ENCODE measurements around the gene ITCH. TPM values are rescaled to one million over a fixed set of nuclear protein-coding genes. Genes with fewer than 3 reads are reported as not detected.

ITCH gene
- polyA plus RNA-seq, 3 donors: 13.3 to 26.6 (median 19.9) TPM

GRCh38 chr20:34364223-34364506 is 1.1 kb downstream of the ITCH start:
- Histone ChIP-seq H3K4me1 (ENCODE audit: control insufficient read depth in 1 of 2, insufficient read depth in 2 of 2, low read length in 2 of 2) (peaks cover 32 to 36% of the 10 kb centered on the region in 2 donors), H2AFZ (ENCODE audit: insufficient read depth, low read depth, low read length, poor library complexity, severe bottlenecking) (peak overlapping the region; percentile 92), H4K20me1 (ENCODE audit: insufficient read depth, low read length) (peaks cover 44% of the 10 kb centered on the region), H3K79me2 (ENCODE audit: insufficient read depth, low read length) (peaks cover 62% of the 10 kb centered on the region), H3K27me3 (ENCODE audit: control insufficient read depth in 2 of 2, insufficient read depth in 2 of 2, low read length in 2 of 2) (no peaks in the 10 kb centered on the region), H3K27ac (ENCODE audit: low read depth in 1 of 2, low read length in 2 of 2) (peak overlapping the region in 1 of 2 donors; percentile 92), H3K36me3 (replicated peaks in 1 of 2; ENCODE audit: control insufficient read depth in 1 of 2, insufficient read depth in 2 of 2, low read length in 2 of 2) (peaks cover under 1 to 7% of the 10 kb centered on the region in 2 donors), H3K4me3 (replicated peaks in 1 of 3; ENCODE audit: low read depth in 2 of 3, low read length in 3 of 3) (peak overlapping the region; percentile 80 to 95 (median 91)), H3K4me2 (replicated peaks; ENCODE audit: extremely low read depth, low read length, poor library complexity, severe bottlenecking) (peak overlapping the region; percentile 88), H3K9me3 (replicated peaks in 1 of 2; ENCODE audit: control insufficient read depth in 1 of 2, insufficient read depth in 1 of 2, low read length in 2 of 2) (no peaks in the 10 kb centered on the region), H3K9ac (ENCODE audit: insufficient read depth, low read length, poor library complexity, severe bottlenecking) (peak overlapping the region; percentile 98)
- TF ChIP-seq CTCF (IDR thresholded peaks at IDR 0.05): no peak
- Mint-ChIP-seq H3K9me3 (peaks cover 0 to 2% (median 0%) of the 10 kb centered on the region in 7 donors), H3K27me3 (ENCODE audit: low read depth in 3 of 3) (peaks cover 0 to 3% (median 0%) of the 10 kb centered on the region in 3 donors), H3K36me3 (peaks cover 16 to 17% of the 10 kb centered on the region in 2 donors), H3K4me1 (peaks cover 40% of the 10 kb centered on the region), H3K4me3 (peak overlapping the region; percentile 94 to 99), H3K27ac (peak overlapping the region in 3 of 7 donors; percentile 88 to 96 (median 92))
- intact Hi-C loops (cut with micrococcal nuclease): loop anchor here (5.0 kb wide), 2 partner anchors 62 to 783 kb away; partner anchors contain the start of genes AHCY (in 1 of the 2) and EDEM2 (in 1 of the 2)
- no peak for DNase-seq
- 100% methylated on average over 1 of the region's 4 CpGs for WGBS (ENCODE audit: insufficient coverage)

- TF ChIP-seq CTCF (IDR thresholded peaks at IDR 0.05): no peak
- no peak overlapping the region for H2AFZ ChIP-seq (ENCODE audit: insufficient read depth, low read depth, low read length, poor library complexity, severe bottlenecking)
- H3K4me3 ChIP-seq (replicated peaks in 1 of 3; ENCODE audit: low read depth in 2 of 3, low read length in 3 of 3): peak overlapping the region in 1 of 3 experiments; percentile 29
- H3K9me3 ChIP-seq (replicated peaks in 1 of 2; ENCODE audit: control insufficient read depth in 1 of 2, insufficient read depth in 1 of 2, low read length in 2 of 2): no peaks in the 10 kb centered on the region
- peaks cover 60% of the 10 kb centered on the region for H4K20me1 ChIP-seq (ENCODE audit: insufficient read depth, low read length)
- peak overlapping the region; percentile 54 for H3K4me2 ChIP-seq (replicated peaks; ENCODE audit: extremely low read depth, low read length, poor library complexity, severe bottlenecking)
- 28% methylated on average over 2 of the region's 3 CpGs for WGBS (ENCODE audit: insufficient coverage)
- intact Hi-C loops (cut with micrococcal nuclease): no loop called here
- H3K27me3 ChIP-seq (ENCODE audit: control insufficient read depth in 2 of 2, insufficient read depth in 2 of 2, low read length in 2 of 2): no peaks in the 10 kb centered on the region
- peaks cover 32 to 36% of the 10 kb centered on the region in 2 donors for H3K4me1 ChIP-seq (ENCODE audit: control insufficient read depth in 1 of 2, insufficient read depth in 2 of 2, low read length in 2 of 2)
- DNase-seq: peak; percentile 50 to 68 (median 56)
- Mint-ChIP-seq H3K4me3 (peak overlapping the region; percentile 68 to 85), H3K27me3 (ENCODE audit: low read depth in 3 of 3) (peaks cover 0 to 3% (median 0%) of the 10 kb centered on the region in 3 donors), H3K9me3 (peaks cover 0 to 2% (median 0%) of the 10 kb centered on the region in 7 donors), H3K4me1 (peaks cover 40% of the 10 kb centered on the region), H3K27ac (peak overlapping the region; percentile 81 to 96 (median 91)), H3K36me3 (peaks cover 32 to 33% of the 10 kb centered on the region in 2 donors)
- H3K79me2 ChIP-seq (ENCODE audit: insufficient read depth, low read length): peaks cover 77% of the 10 kb centered on the region
- H3K9ac ChIP-seq (ENCODE audit: insufficient read depth, low read length, poor library complexity, severe bottlenecking): no peak overlapping the region
- peaks cover 17 to 23% of the 10 kb centered on the region in 2 donors for H3K36me3 ChIP-seq (replicated peaks in 1 of 2; ENCODE audit: control insufficient read depth in 1 of 2, insufficient read depth in 2 of 2, low read length in 2 of 2)
- H3K27ac ChIP-seq (ENCODE audit: low read depth in 1 of 2, low read length in 2 of 2): peak overlapping the region; percentile 48 to 55
Measured at GRCh38 chr20:34365765-34366213, 2.7 kb downstream of the ITCH start.
